Right lobe of liver (tissue), 6 donors: Measurements from ENCODE around the gene IL1RAPL1. TPM values are rescaled to one million over a fixed set of nuclear protein-coding genes. Genes with fewer than 3 reads are reported as not detected.

Experiments
- ATAC-seq, 4 donors: fragments of 200-7000 bp; cut with Tn5 transposase; one replicate each; pipeline ENCODE4 v1.9.1; 2020; ENCODE audit warnings: mild to moderate bottlenecking in 4 of 4, moderate library complexity in 4 of 4
- DNase-seq, 3 donors: peaks; one replicate each; pipeline ENCODE4 v3.0.0-alpha.2; 2020
- H3K27ac ChIP-seq, 3 donors: fragments of 200-600 bp; one replicate each; pipeline ENCODE4 v1.8.0; 2022
- H3K27me3 ChIP-seq, 2 donors: fragments of 200-600 bp; one replicate each; pipeline ENCODE4 v1.8.0; 2022
- H3K36me3 ChIP-seq, 4 donors: fragments of 200-600 bp; sonication (generic) in 1 of 4; one replicate each; pipeline versions ENCODE4 v1.5.1 to v1.8.0; 2017 to 2022; ENCODE audit warnings: control low read depth in 1 of 4
- H3K4me1 ChIP-seq, 4 donors: fragments of 200-600 bp; sonication (generic) in 1 of 4; one replicate each; pipeline versions ENCODE4 v1.5.1 to v1.8.0; 2017 to 2022; ENCODE audit warnings: control low read depth in 1 of 4
- H3K4me3 ChIP-seq, 3 donors: fragments of 200-600 bp; one replicate each; pipeline ENCODE4 v1.8.0; 2022
- H3K9me3 ChIP-seq, 4 donors: fragments of 200-600 bp; sonication (generic) in 1 of 4; one replicate each; pipeline versions ENCODE4 v1.5.1 to v1.8.0; 2017 to 2022; ENCODE audit warnings: control low read depth in 1 of 4
- CTCF ChIP-seq, 4 donors: fragments of 200-600 bp in 3 of 4; fragments of 450-650 bp in 1 of 4; IDR thresholded peaks; one replicate each; pipeline versions ENCODE4 v1.5.1 to v1.8.0; 2016 to 2022; ENCODE audit warnings: antibody characterized with exemption in 4 of 4, mild to moderate bottlenecking in 2 of 4
- POLR2A ChIP-seq: fragments of 450-650 bp; IDR thresholded peaks from one replicate; pipeline ENCODE4 v1.6.1; 2017; ENCODE audit warnings: antibody characterized with exemption, mild to moderate bottlenecking
- WGBS: methylation state at CpG from one replicate; pipeline ENCODE4 v1.1.6; 2018; ENCODE audit warnings: low coverage, low lambda C conversion rate; ENCODE audit not compliant: insufficient coverage; ENCODE audit errors: missing lambda C conversion rate; 5-methylcytosine and 5-hydroxymethylcytosine counted together
- intact Hi-C, 2 donors: fragments of 100-400 bp; cut with DNase I; formaldehyde crosslinking; loops; one replicate each; pipeline versions ENCODE4 v1.11.2 to v1.14.1; 2022
- microRNA-seq, 2 donors: library from miRNA; unstranded; fragments of <30 nt; microRNA quantifications; one replicate each; pipeline ENCODE4, GENCODE V29; 2019 to 2020
- small RNA-seq, 2 experiments: library from RNA; depleted of rRNA; stranded (forward); fragments of <200 nt; gene quantifications; one replicate each; pipeline ENCODE3, GENCODE V24; 2016
- total RNA-seq, 6 experiments: library from RNA; depleted of rRNA in 2 of 6; stranded (reverse); fragments of >200 nt in 2 of 6; fragmentation: NEBNext Ultra II Directional in 3 of 6; extraction: Animal tissue kit (Norgen Biotek cat#: 25700) in 3 of 6; gene quantifications; one replicate each; pipeline versions ENCODE4 v1.1.0 to v1.2.4, GENCODE V29; 2016 to 2023
- donor health status: DM: no; HTN: yes; CAD: no.
- donor health status: DM: no; HTN: no; CAD: no.
- donor health status: DM: no; HTN: no; CAD: no.
- donor health status: DM: no; HTN: yes; CAD: no.
- donor health status: DM: no; HTN: yes; CAD: no.

The IL1RAPL1 gene
- total RNA-seq, 6 experiments from 2014 or later, result not detected

- WGBS, result no CpG with 5 or more reads among the region's 3 CpGs
- H3K36me3 ChIP-seq, result no peaks in the 10 kb centered on the region
- H3K27me3 ChIP-seq, result no peaks in the 10 kb centered on the region
- H3K9me3 ChIP-seq, result no peaks in the 10 kb centered on the region
- no peaks in the 10 kb centered on the region for H3K4me1 ChIP-seq
- no peak overlapping the region for H3K4me3 ChIP-seq
- intact Hi-C loops, result no loop called here
- ATAC-seq (no peak), DNase-seq (no peak)
- no peak overlapping the region for H3K27ac ChIP-seq
- no peak for TF ChIP-seq CTCF (IDR thresholded peaks at IDR 0.05)
- TF ChIP-seq POLR2A, result no peak
Measured at GRCh38 chrX:29992083-29992482, 1404.8 kb downstream of the IL1RAPL1 start.

DNA sequence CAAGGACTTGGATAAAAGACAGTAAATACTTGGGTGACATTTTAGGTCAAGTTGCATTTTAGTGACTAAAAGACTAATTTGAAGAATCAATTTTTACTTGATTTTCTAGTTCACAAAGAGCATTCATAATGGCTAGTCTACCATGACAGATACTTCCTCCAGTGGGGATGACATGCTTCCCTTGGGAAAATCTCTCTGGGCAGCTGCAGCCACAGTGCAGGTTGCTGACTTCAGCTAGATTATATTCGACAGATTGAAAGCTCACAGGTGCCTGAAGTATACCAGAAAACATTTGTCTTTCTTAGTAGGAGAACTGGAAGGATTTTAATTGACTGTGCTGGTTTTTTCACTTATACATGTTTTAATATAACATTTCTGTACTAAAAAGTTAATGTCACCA, 1418.6 kb downstream of the IL1RAPL1 start:
- DNase-seq, result no peak
- Histone ChIP-seq H3K4me3 (no peak overlapping the region), H3K27ac (no peak overlapping the region), H3K4me1 (no peaks in the 10 kb centered on the region), H3K9me3 (no peaks in the 10 kb centered on the region), H3K27me3 (peaks cover 0 to 3% of the 10 kb centered on the region in 2 donors), H3K36me3 (no peaks in the 10 kb centered on the region)
- intact Hi-C loops, result no loop called here
- TF ChIP-seq CTCF (IDR thresholded peaks at IDR 0.05) (no peak), POLR2A (no peak)
- ATAC-seq, result no peak
- no CpG with 5 or more reads among the region's 1 CpG for WGBS

Small RNA genes lying within 50 kb of the gene (microRNA-seq; reads per million reads assigned to microRNA genes)
- 0 reads per million in 2 donors for gene MIR4666B

Small RNA genes lying within 50 kb of the gene (small RNA-seq; reads per million reads assigned to genes)
- gene MIR4666B (0 reads per million in 2 experiments), gene RF00284 (0 reads per million in 2 experiments), gene RNA5SP500 (20.3 to 28.2 reads per million in 2 experiments)
